Peyer's patch (tissue), 4 donors: ENCODE data around the gene POLE4.

Experiments used
- CTCF ChIP-seq, 6 experiments: fragments of 450-650 bp in 4 of 6; fragments of 200-600 bp in 2 of 6; sonication (generic) in 1 of 6; IDR thresholded peaks; one replicate each; pipeline ENCODE4 v1.5.1; 2017 to 2019; ENCODE audit warnings: antibody characterized with exemption in 6 of 6, mild to moderate bottlenecking in 3 of 6, moderate library complexity in 1 of 6
- POLR2A ChIP-seq, 2 donors: fragments of 450-650 bp; IDR thresholded peaks; one replicate each; pipeline ENCODE4 v1.5.1; 2017; ENCODE audit warnings: antibody characterized with exemption in 2 of 2, mild to moderate bottlenecking in 2 of 2, moderate library complexity in 2 of 2

- no peak for TF ChIP-seq POLR2A (IDR thresholded peaks at IDR 0.05)
- no peak for TF ChIP-seq CTCF (IDR thresholded peaks at IDR 0.05)
These were observed 13.3 kb upstream of the POLE4 start for GRCh38 chr2:74944987-74945787.
